Germinal center (tissue), 1 donor: ENCODE data around the gene MAPKAPK2.
"Not testable (repeated sequence)": the region's sequence is repeated elsewhere in the genome, so short reads cannot be mapped to it uniquely, and the experiment has no call there.

Experiments
- DNase-seq: peaks from one replicate; pipeline ENCODE4 v3.0.0; 2012; ENCODE audit warnings: mixed read lengths, low spot score

Gene MAPKAPK2

DNA sequence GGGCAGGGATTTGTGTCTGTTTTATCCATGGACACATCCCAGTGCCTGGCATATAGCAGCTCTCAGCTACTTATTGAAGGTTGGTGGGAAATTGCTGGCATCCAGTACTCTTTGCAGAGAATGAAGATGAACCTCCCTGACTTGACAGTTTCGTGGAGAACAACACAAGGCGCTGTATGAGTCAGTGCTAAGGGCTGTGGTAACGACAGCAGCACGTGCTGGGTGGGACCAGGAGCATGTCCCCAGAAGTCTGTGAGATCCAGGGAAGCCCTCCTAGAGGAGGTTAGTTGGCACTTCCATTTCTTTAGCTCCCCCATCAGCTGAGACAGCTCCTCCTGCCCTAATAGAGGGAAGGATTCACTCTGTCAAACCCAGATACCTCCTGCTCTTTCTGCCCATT, 60.0 kb downstream of the MAPKAPK2 start:
- DNase-seq = no peak

GRCh38 chr1:206745301-206745700, 60.6 kb downstream of the MAPKAPK2 start:
- DNase-seq = no peak

- DNase-seq = no peak
These were observed 63.8 kb downstream of the MAPKAPK2 start for GRCh38 chr1:206748348-206749030.

GRCh38 chr1:206751891-206752290, 67.2 kb downstream of the MAPKAPK2 start:
- DNase-seq = no peak

DNA sequence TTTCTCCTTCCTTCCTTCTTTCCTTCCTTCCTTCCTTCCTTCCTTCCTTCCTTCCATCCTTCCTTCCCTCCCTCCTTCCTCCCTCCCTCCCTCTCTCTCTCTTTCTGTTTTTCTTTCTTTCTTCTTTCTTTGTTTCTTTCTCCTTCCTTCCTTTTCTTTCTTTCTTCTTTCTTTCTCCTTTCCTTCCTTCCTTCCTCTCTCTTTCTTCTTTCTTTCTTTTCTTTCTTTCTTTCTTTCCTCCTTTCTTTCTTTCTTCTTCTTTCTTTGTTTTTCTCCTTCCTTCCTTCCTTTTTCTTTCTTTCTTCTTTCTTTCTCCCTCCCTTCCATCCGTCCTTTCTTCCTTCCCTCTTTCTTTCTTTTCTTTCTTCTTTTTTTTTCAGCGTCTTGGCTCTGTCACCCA, 67.8 kb downstream of the MAPKAPK2 start:
- no peak for DNase-seq

- no peak for DNase-seq
These were observed 68.4 kb downstream of the MAPKAPK2 start for GRCh38 chr1:206753141-206753540.

DNA sequence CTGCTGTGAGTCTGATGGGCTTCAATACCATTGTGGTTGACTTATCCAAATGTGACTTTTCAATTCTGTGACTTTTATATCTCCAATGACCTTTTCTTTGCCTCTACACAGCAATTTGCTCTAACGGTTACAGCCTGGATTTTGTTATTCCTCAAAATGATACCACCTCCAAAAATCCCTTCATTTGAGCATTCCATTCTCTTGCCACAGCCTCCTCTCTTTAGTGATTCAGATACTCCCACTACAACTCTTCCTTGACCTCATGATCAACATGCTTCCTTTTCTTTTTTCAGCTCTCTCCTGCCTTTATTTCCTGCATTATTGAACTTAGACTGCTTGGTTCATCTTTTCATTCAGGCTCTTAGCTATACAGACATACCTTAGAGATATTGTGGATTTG, 69.3 kb downstream of the MAPKAPK2 start:
- no peak for DNase-seq

- no peak for DNase-seq
These were observed 73.0 kb downstream of the MAPKAPK2 start for GRCh38 chr1:206757524-206758266.

GRCh38 chr1:206760590-206760989, 75.9 kb downstream of the MAPKAPK2 start:
- no peak for DNase-seq

DNA sequence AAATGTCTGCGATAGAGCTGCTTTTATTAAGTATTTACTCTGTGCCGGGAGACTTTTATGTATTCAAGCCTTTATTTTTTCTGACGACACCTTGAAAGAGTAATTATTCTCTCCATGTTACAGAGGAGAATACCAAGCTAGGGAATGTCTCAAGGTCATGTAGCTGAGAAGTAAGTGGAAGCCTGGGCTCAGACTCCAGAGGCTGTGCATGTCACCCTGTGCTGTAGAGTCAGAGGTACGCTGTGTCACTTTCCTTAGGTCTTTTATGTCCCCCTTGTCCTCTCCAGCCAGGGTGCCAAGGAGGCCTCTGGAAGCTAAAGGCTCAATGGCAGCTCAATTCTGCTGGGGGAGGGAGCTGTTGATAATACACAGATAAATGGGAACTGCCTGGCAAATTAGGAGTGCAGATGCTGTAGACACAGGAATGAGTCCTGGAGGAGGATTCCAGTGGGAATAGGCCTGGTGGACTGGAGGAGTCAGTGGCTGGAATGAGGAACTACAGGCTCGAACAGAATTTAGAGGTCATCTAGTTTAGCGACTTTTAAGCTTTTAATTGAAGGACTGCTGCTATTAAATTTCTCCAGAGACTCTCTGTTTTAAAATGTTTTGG, 76.6 kb downstream of the MAPKAPK2 start:
- DNase-seq = no peak

DNA sequence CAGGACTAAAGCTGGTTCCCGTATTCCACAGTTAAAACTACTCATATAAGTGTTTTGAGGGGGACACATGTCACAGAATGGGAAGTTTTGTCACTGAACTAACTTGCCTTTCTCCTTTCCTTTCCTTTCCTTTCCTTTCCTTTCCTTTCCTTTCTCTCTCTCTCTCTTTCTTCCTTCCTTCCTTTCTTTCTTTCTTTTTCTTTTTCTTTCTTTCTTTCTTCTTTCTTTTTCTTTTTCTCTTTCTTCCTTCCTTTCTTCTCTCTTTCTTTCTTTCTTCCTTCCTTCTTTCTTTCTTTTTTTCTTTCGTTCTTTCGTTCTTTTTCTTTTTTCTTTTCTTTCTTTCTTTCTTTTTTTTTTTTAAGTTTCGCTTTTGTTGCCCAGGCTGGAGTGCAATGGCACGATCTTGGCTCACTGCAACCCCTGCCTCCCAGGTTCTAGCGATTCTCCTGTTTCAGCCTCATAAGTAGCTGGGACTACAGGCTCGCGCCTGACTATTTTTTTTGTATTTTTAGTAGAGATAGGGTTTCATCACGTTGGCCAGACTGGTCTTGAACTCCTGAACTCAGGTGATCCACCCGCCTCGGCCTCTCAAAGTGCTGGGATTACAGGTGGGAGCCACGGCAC, 78.1 kb downstream of the MAPKAPK2 start:
- not testable (repeated sequence) for DNase-seq

DNA sequence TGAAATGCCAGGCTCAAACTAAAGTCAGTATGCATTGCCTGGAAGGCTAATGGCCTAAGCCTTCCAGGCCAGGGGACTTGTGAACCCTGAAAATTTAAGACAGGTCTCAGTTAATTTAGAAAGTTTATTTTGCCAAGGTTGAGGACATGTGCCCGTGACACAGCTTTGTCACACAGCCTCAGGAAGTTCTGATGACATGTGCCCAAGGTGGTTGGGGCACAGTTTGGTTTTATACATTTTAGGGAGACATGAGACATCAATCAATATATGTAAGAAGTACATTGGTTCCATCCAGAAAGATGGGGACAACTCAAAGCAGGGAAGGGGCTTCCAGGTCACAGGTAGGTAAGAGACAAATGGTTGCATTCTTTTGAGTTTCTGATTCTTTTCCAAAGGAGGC, 81.1 kb downstream of the MAPKAPK2 start:
- DNase-seq = not testable (repeated sequence)

DNA sequence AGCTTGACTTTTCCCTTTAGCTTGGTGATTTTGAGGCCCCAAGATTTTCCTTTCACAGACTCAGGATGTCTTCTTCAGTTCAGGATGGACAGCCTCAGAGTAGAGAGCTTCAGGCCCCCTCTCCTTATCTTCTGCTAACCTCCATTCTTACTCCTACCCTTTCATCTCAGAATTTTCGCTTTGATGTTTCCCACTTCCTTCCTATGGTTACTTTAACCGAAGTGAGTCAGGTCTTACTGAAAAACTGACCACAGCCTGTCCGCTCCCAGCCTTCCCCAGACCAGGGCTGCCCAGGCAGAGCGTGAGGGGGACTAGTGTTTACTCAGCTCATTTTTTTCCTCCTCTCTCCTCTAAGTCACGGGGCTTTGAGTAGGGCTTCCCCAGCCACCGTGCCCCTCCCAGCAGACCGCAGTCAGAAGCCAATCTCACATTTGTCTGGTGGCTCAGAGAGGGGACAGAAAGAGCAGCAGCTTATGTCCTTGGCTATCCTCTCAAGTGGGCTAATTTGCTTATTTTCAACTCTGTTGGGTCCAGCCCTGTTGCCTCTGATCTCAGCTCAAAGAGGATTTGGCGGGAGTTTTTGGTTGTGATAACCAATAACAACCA, 81.6 kb downstream of the MAPKAPK2 start:
- DNase-seq = no peak

- no peak for DNase-seq
These were observed 84.0 kb downstream of the MAPKAPK2 start for GRCh38 chr1:206768472-206769303.

GRCh38 chr1:206769304-206769731, 84.6 kb downstream of the MAPKAPK2 start:
- DNase-seq = peak; percentile 30

- no peak for DNase-seq
These were observed 86.0 kb downstream of the MAPKAPK2 start, which contains the start of gene IL19 for GRCh38 chr1:206770531-206771337. IL19 (plus strand) TSS chr1:206770773; CDS start chr1:206836663, 65,890 bp downstream.

GRCh38 chr1:206771338-206771692, 86.6 kb downstream of the MAPKAPK2 start:
- no peak for DNase-seq

- peak; percentile 42 for DNase-seq
These were observed 87.7 kb downstream of the MAPKAPK2 start, which contains the start of gene IL10 for GRCh38 chr1:206772243-206772937. IL10 (minus strand) TSS chr1:206772494; CDS start chr1:206772435, 59 bp downstream.

DNA sequence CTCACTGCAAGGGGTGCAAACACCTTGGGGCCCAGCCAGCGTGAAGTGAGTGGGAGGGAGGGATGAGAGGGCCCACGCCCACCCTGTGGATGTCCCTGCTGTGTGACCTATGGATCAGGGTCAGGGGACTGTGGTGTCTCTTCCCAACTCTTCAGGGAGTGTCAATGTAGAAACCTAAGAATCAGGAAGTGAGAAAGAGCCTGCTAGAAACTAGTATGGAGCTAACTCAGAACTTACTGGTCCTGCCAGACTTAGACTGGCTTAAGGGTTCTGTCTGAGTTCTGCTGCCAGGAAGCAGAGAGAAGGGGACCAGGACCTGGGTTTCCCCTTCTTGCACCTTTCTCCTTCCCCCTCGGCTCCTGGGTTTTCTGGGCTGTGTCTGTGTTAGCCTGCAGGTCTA, 89.4 kb downstream of the MAPKAPK2 start:
- DNase-seq = no peak

DNA sequence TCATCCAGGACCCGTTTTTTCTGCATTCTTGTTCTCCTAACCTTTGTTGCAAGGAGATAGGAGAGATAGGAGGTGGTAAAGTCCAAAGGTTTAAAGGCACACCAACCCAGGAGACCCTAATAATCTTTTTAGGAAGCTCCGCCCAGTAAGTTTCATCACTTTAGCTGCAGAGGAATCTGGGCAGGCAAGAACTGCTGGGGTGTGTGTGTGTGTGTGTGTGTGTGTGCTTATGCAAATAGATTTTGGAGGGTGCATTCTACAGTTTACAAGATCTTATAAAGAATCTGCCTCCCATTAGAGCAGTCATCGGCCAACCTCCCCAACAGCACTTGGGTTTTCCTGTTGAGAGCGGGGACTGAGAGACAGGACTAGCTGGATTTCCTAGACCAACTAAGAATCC, 91.5 kb downstream of the MAPKAPK2 start:
- no peak for DNase-seq
